NCI-H1105 (cell line): ENCODE data around the gene BRD3OS.

Source experiments
- DNase-seq: peaks from one replicate; lab custom pipeline; 2025; lab: John Stamatoyannopoulos, UW

Gene BRD3OS

GRCh38 chr9:134034215-134035040 is 9.1 kb downstream of the BRD3OS start:
- no peak for DNase-seq

GRCh38 chr9:134035041-134036039 is 10.1 kb downstream of the BRD3OS start:
- no peak for DNase-seq

GRCh38 chr9:134036130-134036529 is 10.8 kb downstream of the BRD3OS start:
- no peak for DNase-seq

- DNase-seq = no peak
Measured at GRCh38 chr9:134037641-134038040, 12.4 kb downstream of the BRD3OS start.

GRCh38 chr9:134039386-134040175 is 14.3 kb downstream of the BRD3OS start:
- DNase-seq = no peak

- DNase-seq = no peak
Measured at GRCh38 chr9:134040176-134040565, 14.9 kb downstream of the BRD3OS start.

GRCh38 chr9:134040781-134041648 is 15.7 kb downstream of the BRD3OS start:
- DNase-seq = no peak

- DNase-seq = no peak
Measured at GRCh38 chr9:134041649-134041962, 16.3 kb downstream of the BRD3OS start.

- no peak for DNase-seq
Measured at GRCh38 chr9:134043531-134043988, 18.3 kb downstream of the BRD3OS start.

GRCh38 chr9:134044944-134045343 is 19.7 kb downstream of the BRD3OS start:
- no peak for DNase-seq

- DNase-seq = no peak
Measured at GRCh38 chr9:134045841-134046544, 20.7 kb downstream of the BRD3OS start.

- no peak for DNase-seq
Measured at GRCh38 chr9:134046894-134047681, 21.8 kb downstream of the BRD3OS start.

GRCh38 chr9:134047868-134048581 is 22.7 kb downstream of the BRD3OS start:
- DNase-seq = no peak

- no peak for DNase-seq
Measured at GRCh38 chr9:134048582-134048968, 23.3 kb downstream of the BRD3OS start.

GRCh38 chr9:134049236-134049635 is 24.0 kb downstream of the BRD3OS start:
- DNase-seq = no peak

GRCh38 chr9:134049772-134050588 is 24.7 kb downstream of the BRD3OS start:
- DNase-seq = no peak

GRCh38 chr9:134050726-134051125 is 25.4 kb downstream of the BRD3OS start:
- no peak for DNase-seq

- DNase-seq = no peak
Measured at GRCh38 chr9:134051319-134051718, 26.0 kb downstream of the BRD3OS start.
